T-helper 2 cell treated with Interferon-gamma antibody and Interleukin-4, amounts not matched to agents 5 μg/mL and 100 μg/mL, for 36 hours (primary cell): ENCODE results near the gene BTBD2.
A peak's percentile ranks its signal among the peaks of the same experiment; 100 is the strongest.

Experiments used
- DNase-seq: peaks from one replicate; pipeline ENCODE4 v3.0.0; 2021; ENCODE audit warnings: low spot score
- H3K27ac Mint-ChIP-seq: one replicate; pipeline ENCODE4 v1.8.0; 2021; ENCODE audit warnings: mild to moderate bottlenecking, mixed read lengths
- H3K27me3 Mint-ChIP-seq: one replicate; pipeline ENCODE4 v1.8.0; 2021; ENCODE audit warnings: low read depth, mixed read lengths
- H3K36me3 Mint-ChIP-seq: one replicate; pipeline ENCODE4 v1.8.0; 2021; ENCODE audit warnings: low read depth, mixed read lengths
- H3K4me1 Mint-ChIP-seq: one replicate; pipeline ENCODE4 v1.8.0; 2021; ENCODE audit warnings: low read depth, mixed read lengths
- H3K4me3 Mint-ChIP-seq: one replicate; pipeline ENCODE4 v1.8.0; 2022; ENCODE audit warnings: mild to moderate bottlenecking, moderate library complexity, mixed read lengths
- H3K9me3 Mint-ChIP-seq: one replicate; pipeline ENCODE4 v1.8.0; 2021; ENCODE audit warnings: mixed read lengths

Gene BTBD2

GRCh38 chr19:2015608-2015950, at the start of gene BTBD2:
Gene BTBD2 (minus strand): TSS chr19:2015714. CDS start chr19:2015703, 11 bp downstream.
- peak; percentile 46 for DNase-seq
- H3K4me3 Mint-ChIP-seq: peak within 1 kb of the TSS; percentile 78
- H3K36me3 Mint-ChIP-seq: peaks cover 10% of the 10 kb centered on the region
- no peaks in the 10 kb centered on the region for H3K27me3 Mint-ChIP-seq
- H3K4me1 Mint-ChIP-seq: peaks cover 10% of the 10 kb centered on the region
- no peaks in the 10 kb centered on the region for H3K9me3 Mint-ChIP-seq
- H3K27ac Mint-ChIP-seq: peak within 1 kb of the TSS; percentile 63

GRCh38 chr19:2064788-2065524, 49.4 kb upstream of the BTBD2 start:
- no peak overlapping the region for H3K4me3 Mint-ChIP-seq
- peaks cover 9% of the 10 kb centered on the region for H3K36me3 Mint-ChIP-seq
- H3K9me3 Mint-ChIP-seq: no peaks in the 10 kb centered on the region
- H3K27me3 Mint-ChIP-seq: no peaks in the 10 kb centered on the region
- H3K4me1 Mint-ChIP-seq: peaks cover 9% of the 10 kb centered on the region
- DNase-seq: no peak
- H3K27ac Mint-ChIP-seq: peak overlapping the region; percentile 36

GRCh38 chr19:2064395-2064787, 48.9 kb upstream of the BTBD2 start:
- Mint-ChIP-seq H3K27ac (no peak overlapping the region), H3K4me1 (peaks cover 7% of the 10 kb centered on the region), H3K9me3 (no peaks in the 10 kb centered on the region), H3K36me3 (peaks cover 6% of the 10 kb centered on the region), H3K27me3 (no peaks in the 10 kb centered on the region), H3K4me3 (no peak overlapping the region)
- no peak for DNase-seq

GRCh38 chr19:2063824-2064223, 48.3 kb upstream of the BTBD2 start:
- no peak overlapping the region for H3K4me3 Mint-ChIP-seq
- peaks cover 6% of the 10 kb centered on the region for H3K36me3 Mint-ChIP-seq
- no peaks in the 10 kb centered on the region for H3K9me3 Mint-ChIP-seq
- no peak overlapping the region for H3K27ac Mint-ChIP-seq
- no peak for DNase-seq
- peaks cover 7% of the 10 kb centered on the region for H3K4me1 Mint-ChIP-seq
- no peaks in the 10 kb centered on the region for H3K27me3 Mint-ChIP-seq

- no peaks in the 10 kb centered on the region for H3K27me3 Mint-ChIP-seq
Observed at GRCh38 chr19:2062770-2063169, 47.3 kb upstream of the BTBD2 start.

GRCh38 chr19:2062389-2062729, 46.8 kb upstream of the BTBD2 start:
- Mint-ChIP-seq H3K27me3 (no peaks in the 10 kb centered on the region), H3K4me3 (peak overlapping the region; percentile 90), H3K36me3 (no peaks in the 10 kb centered on the region), H3K4me1 (peaks cover 7% of the 10 kb centered on the region), H3K27ac (peak overlapping the region; percentile 88), H3K9me3 (no peaks in the 10 kb centered on the region)
- DNase-seq: no peak

More at GRCh38 chr19:2062770-2063169, 47.3 kb upstream of the BTBD2 start:
- no peaks in the 10 kb centered on the region for H3K9me3 Mint-ChIP-seq
- H3K4me1 Mint-ChIP-seq: peaks cover 7% of the 10 kb centered on the region
- H3K36me3 Mint-ChIP-seq: no peaks in the 10 kb centered on the region
- peak overlapping the region; percentile 88 for H3K27ac Mint-ChIP-seq
- no peak for DNase-seq
- peak overlapping the region; percentile 90 for H3K4me3 Mint-ChIP-seq

GRCh38 chr19:2061495-2062388, 46.2 kb upstream of the BTBD2 start:
- Mint-ChIP-seq H3K9me3 (no peaks in the 10 kb centered on the region), H3K4me3 (peak overlapping the region; percentile 90), H3K27ac (peak overlapping the region; percentile 88), H3K36me3 (no peaks in the 10 kb centered on the region), H3K4me1 (peaks cover 11% of the 10 kb centered on the region), H3K27me3 (no peaks in the 10 kb centered on the region)
- peak; percentile 99 for DNase-seq

- H3K4me3 Mint-ChIP-seq: peak overlapping the region; percentile 92
- H3K36me3 Mint-ChIP-seq: no peaks in the 10 kb centered on the region
- no peaks in the 10 kb centered on the region for H3K27me3 Mint-ChIP-seq
- H3K4me1 Mint-ChIP-seq: peaks cover 14% of the 10 kb centered on the region
- H3K9me3 Mint-ChIP-seq: no peaks in the 10 kb centered on the region
- peak; percentile 43 for DNase-seq
- peak overlapping the region; percentile 93 for H3K27ac Mint-ChIP-seq
Observed at GRCh38 chr19:2060884-2061494, 45.5 kb upstream of the BTBD2 start.

- Mint-ChIP-seq H3K27ac (peak overlapping the region; percentile 93), H3K4me3 (peak overlapping the region; percentile 92), H3K9me3 (no peaks in the 10 kb centered on the region), H3K36me3 (no peaks in the 10 kb centered on the region), H3K4me1 (peaks cover 24% of the 10 kb centered on the region), H3K27me3 (no peaks in the 10 kb centered on the region)
- no peak for DNase-seq
Observed at GRCh38 chr19:2059422-2060201, 44.1 kb upstream of the BTBD2 start.

GRCh38 chr19:2058570-2059421, 43.3 kb upstream of the BTBD2 start:
- H3K4me1 Mint-ChIP-seq: peaks cover 26% of the 10 kb centered on the region
- H3K36me3 Mint-ChIP-seq: no peaks in the 10 kb centered on the region
- H3K27me3 Mint-ChIP-seq: no peaks in the 10 kb centered on the region
- H3K4me3 Mint-ChIP-seq: peak overlapping the region; percentile 29
- DNase-seq: no peak
- H3K9me3 Mint-ChIP-seq: no peaks in the 10 kb centered on the region
- H3K27ac Mint-ChIP-seq: peak overlapping the region; percentile 89

GRCh38 chr19:2057484-2058469, 42.3 kb upstream of the BTBD2 start:
- no peaks in the 10 kb centered on the region for H3K27me3 Mint-ChIP-seq
- peak overlapping the region; percentile 63 for H3K27ac Mint-ChIP-seq
- H3K4me1 Mint-ChIP-seq: peaks cover 27% of the 10 kb centered on the region
- no peak for DNase-seq
- H3K9me3 Mint-ChIP-seq: no peaks in the 10 kb centered on the region
- H3K36me3 Mint-ChIP-seq: no peaks in the 10 kb centered on the region
- peak overlapping the region; percentile 54 for H3K4me3 Mint-ChIP-seq

- Mint-ChIP-seq H3K27ac (peak overlapping the region; percentile 75), H3K27me3 (no peaks in the 10 kb centered on the region), H3K9me3 (no peaks in the 10 kb centered on the region), H3K4me3 (peak overlapping the region; percentile 54), H3K4me1 (peaks cover 32% of the 10 kb centered on the region), H3K36me3 (no peaks in the 10 kb centered on the region)
- DNase-seq: no peak
Observed at GRCh38 chr19:2056837-2057192, 41.3 kb upstream of the BTBD2 start.
